Central memory CD4-positive, alpha-beta T cell (primary cell): ENCODE data around the gene AAK1.
"Not testable (repeated sequence)": the region's sequence is repeated elsewhere in the genome, so short reads cannot be mapped to it uniquely, and the experiment has no call there.

Experiments
- DNase-seq: peaks from one replicate; pipeline ENCODE4 v3.0.0; 2022

The AAK1 gene

GRCh38 chr2:69436938-69437750 is 206.4 kb downstream of the AAK1 start, which contains the start of gene NFU1:
Gene NFU1 (minus strand): TSS chr2:69437435. CDS start chr2:69437422, 13 bp downstream.
- peak; percentile 89 for DNase-seq

GRCh38 chr2:69436596-69436937 is 207.0 kb downstream of the AAK1 start:
- DNase-seq = no peak

- DNase-seq = no peak
Observed at GRCh38 chr2:69434753-69435152, 208.8 kb downstream of the AAK1 start.

- no peak for DNase-seq
Observed at GRCh38 chr2:69429491-69430183, 213.9 kb downstream of the AAK1 start.

- no peak for DNase-seq
Observed at GRCh38 chr2:69428981-69429380, 214.6 kb downstream of the AAK1 start.

DNA sequence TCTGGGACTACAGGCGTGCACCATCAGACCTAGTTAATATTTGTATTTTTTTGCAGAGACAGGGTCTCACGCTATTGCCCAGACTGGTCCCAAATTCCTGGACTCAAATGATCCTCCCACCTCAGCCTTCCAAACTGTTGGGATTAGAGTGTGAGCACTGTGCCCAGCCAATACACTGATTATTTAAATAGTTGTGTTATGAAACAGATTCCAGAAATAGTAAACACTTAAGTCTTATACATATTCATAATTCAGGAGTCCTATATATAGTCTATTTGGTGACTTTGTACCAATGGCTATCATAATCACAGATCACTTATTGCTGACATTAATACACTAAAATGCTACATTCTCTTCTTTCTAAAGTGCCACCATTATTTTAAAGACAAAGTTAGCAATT is 219.1 kb downstream of the AAK1 start:
- DNase-seq = no peak

- DNase-seq = no peak
Observed at GRCh38 chr2:69422198-69422597, 221.3 kb downstream of the AAK1 start.

- not testable (repeated sequence) for DNase-seq
Observed at GRCh38 chr2:69419111-69419510, 224.4 kb downstream of the AAK1 start.

DNA sequence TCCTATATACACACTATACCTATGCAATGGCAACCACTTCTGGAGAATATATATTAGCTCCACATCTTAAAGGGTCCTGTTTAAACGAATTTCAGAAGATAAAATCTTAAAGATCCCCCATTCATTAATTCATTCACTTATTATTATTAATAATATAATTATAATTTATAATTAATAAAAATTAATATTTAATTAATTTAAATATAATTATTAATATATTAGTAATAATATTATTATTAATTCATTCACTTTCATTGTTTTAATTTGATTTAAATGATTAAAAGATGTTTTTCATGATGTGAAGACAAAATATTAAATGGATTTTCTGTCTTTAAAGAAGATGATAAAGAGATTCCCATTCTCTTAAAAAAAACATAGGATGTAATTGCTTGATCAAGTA is 227.4 kb downstream of the AAK1 start:
- DNase-seq = no peak
